Raji (cell line): Measurements from ENCODE around the gene ARHGAP25.

Experiments used
- POLR2A ChIP-seq: IDR thresholded peaks from 2 replicates; pipeline ENCODE4 v1.6.1; 2011; ENCODE audit warnings: low read depth, low read length, control low read depth; ENCODE audit not compliant: insufficient read depth

The ARHGAP25 gene

GRCh38 chr2:68834737-68835376 lies 100.2 kb downstream of the ARHGAP25 start:
- no peak for TF ChIP-seq POLR2A

GRCh38 chr2:68835621-68836020 lies 101.0 kb downstream of the ARHGAP25 start:
- no peak for TF ChIP-seq POLR2A

- TF ChIP-seq POLR2A: no peak
Measured at GRCh38 chr2:68837164-68837860, 102.7 kb downstream of the ARHGAP25 start.

- TF ChIP-seq POLR2A: no peak
Measured at GRCh38 chr2:68837861-68838341, 103.3 kb downstream of the ARHGAP25 start.

GRCh38 chr2:68838641-68839040 lies 104.0 kb downstream of the ARHGAP25 start:
- no peak for TF ChIP-seq POLR2A

- TF ChIP-seq POLR2A: no peak
Measured at GRCh38 chr2:68839260-68839833, 104.7 kb downstream of the ARHGAP25 start.

- TF ChIP-seq POLR2A: no peak
Measured at GRCh38 chr2:68845043-68845442, 110.4 kb downstream of the ARHGAP25 start.

- no peak for TF ChIP-seq POLR2A
Measured at GRCh38 chr2:68846091-68846490, 111.5 kb downstream of the ARHGAP25 start.

- TF ChIP-seq POLR2A: no peak
Measured at GRCh38 chr2:68847751-68848150, 113.1 kb downstream of the ARHGAP25 start.

- TF ChIP-seq POLR2A: no peak
Measured at GRCh38 chr2:68849579-68850030, 115.0 kb downstream of the ARHGAP25 start.

- TF ChIP-seq POLR2A: no peak
Measured at GRCh38 chr2:68850524-68850923, 115.9 kb downstream of the ARHGAP25 start.

- TF ChIP-seq POLR2A: no peak
Measured at GRCh38 chr2:68853035-68853434, 118.4 kb downstream of the ARHGAP25 start.

GRCh38 chr2:68853915-68854314 lies 119.3 kb downstream of the ARHGAP25 start:
- TF ChIP-seq POLR2A: no peak

GRCh38 chr2:68854476-68854875 lies 119.9 kb downstream of the ARHGAP25 start:
- no peak for TF ChIP-seq POLR2A

GRCh38 chr2:68855550-68855949 lies 120.9 kb downstream of the ARHGAP25 start:
- no peak for TF ChIP-seq POLR2A

- TF ChIP-seq POLR2A: no peak
Measured at GRCh38 chr2:68857202-68857845, 122.7 kb downstream of the ARHGAP25 start.

GRCh38 chr2:68857855-68858456 lies 123.3 kb downstream of the ARHGAP25 start:
- no peak for TF ChIP-seq POLR2A
